ENCODE results near the gene TTC33. TPM values are rescaled to one million over a fixed set of nuclear protein-coding genes. Genes with fewer than 3 reads are reported as not detected.

Gene TTC33
- total and polyA plus RNA-seq, 2 of the 13 experiments (the other 11 are each of a cell fraction or from before 2014, with no cell fraction given): 4.5 to 20.0 TPM

- Histone ChIP-seq H3K4me2 (ENCODE audit: low read depth, low read length) (no peak overlapping the region), H3K4me1 (ENCODE audit: insufficient read depth, low read length) (no peaks in the 10 kb centered on the region), H3K4me3 (replicated peaks in 1 of 3; ENCODE audit: insufficient read depth in 1 of 3, low read depth in 2 of 3, low read length in 3 of 3) (no peak overlapping the region), H3K36me3 (replicated peaks in 1 of 2; ENCODE audit: control insufficient read depth in 1 of 2, insufficient read depth in 2 of 2, low read length in 2 of 2) (no peaks in the 10 kb centered on the region), H3K27ac (ENCODE audit: extremely low read length, insufficient read depth, low read length) (no peak overlapping the region), H3K79me2 (ENCODE audit: insufficient read depth, low read length) (no peaks in the 10 kb centered on the region), H3K9ac (ENCODE audit: insufficient read depth, low read depth, low read length) (no peak overlapping the region), H3K27me3 (ENCODE audit: control insufficient read depth in 1 of 2, insufficient read depth in 2 of 2, low read length in 2 of 2) (0 out of 5 replicates have a peak, but pooled peaks cover 0 to 1% of the 10 kb centered on the region in 2 experiments), H2AFZ (ENCODE audit: low read length) (no peak overlapping the region), H4K20me1 (ENCODE audit: insufficient read depth, low read length) (no peaks in the 10 kb centered on the region), H3K9me3 (ENCODE audit: low read length) (no peaks in the 10 kb centered on the region)
- in situ Hi-C loops (cut with HindIII; ENCODE audit: extremely low pct_ligation_motif_present, low pct_unique_long_range_greater_than_20kb): loop anchor here (5.0 to 25.0 kb wide), 3 partner anchors 740 to 1100 kb away; no protein-coding TSS in a partner anchor
- WGBS (ENCODE audit: low lambda C conversion rate): 62% methylated on average over 7 of the region's 7 CpGs
- no peak for FAIRE-seq
- intact Hi-C loops (cut with micrococcal nuclease; ENCODE audit: unreplicated experiment): loop anchor here (5.0 kb wide), 1 partner anchor 1095 kb away; no protein-coding TSS in a partner anchor
- ATAC-seq: no peak
- no peak for DNase-seq (ENCODE audit: low spot score)
- BruUV-seq (replicated peaks): no TSS peak
- CTCF ChIA-PET (ENCODE audit: low intra/inter-chr PET ratio, low total read pairs): interaction anchor here (2.0 to 3.6 kb wide), 3 partner anchors 739 to 1108 kb away, joined by 15 to 35 read pairs (median 33); no protein-coding TSS in a partner anchor
- no peak for TF ChIP-seq AFF4 (CRISPR knock-in tag; IDR thresholded peaks at IDR 0.05)
- no peak for TF ChIP-seq ZNF652 (CRISPR knock-in tag; IDR thresholded peaks at IDR 0.05; ENCODE audit: borderline replicate concordance, low read depth)
- TF ChIP-seq GPBP1L1 (CRISPR knock-in tag; IDR thresholded peaks at IDR 0.05): no peak
- no peak for TF ChIP-seq ZGPAT (CRISPR knock-in tag; IDR thresholded peaks at IDR 0.05)
- TF ChIP-seq ZNF616 (CRISPR knock-in tag; IDR thresholded peaks at IDR 0.05; ENCODE audit: low read depth): no peak
- no peak for TF ChIP-seq HNRNPUL1 (IDR thresholded peaks at IDR 0.05; ENCODE audit: low read depth, low read length)
- no peak for TF ChIP-seq PBX3 (CRISPR knock-in tag; IDR thresholded peaks at IDR 0.05; ENCODE audit: borderline replicate concordance)
- no peak for TF ChIP-seq POLR2AphosphoS5 (IDR thresholded peaks at IDR 0.05; ENCODE audit: low read depth, low read length)
- no peak for TF ChIP-seq ZNF24 (IDR thresholded peaks at IDR 0.05)
- POLR2A ChIA-PET: no interaction called here
Observed at GRCh38 chr5:40687321-40687720, 68.4 kb downstream of the TTC33 start.
